Adipocyte (in vitro differentiated cells): ENCODE measurements around the gene SIL1.
A peak's percentile ranks its signal among the peaks of the same experiment; 100 is the strongest.
"Not testable (repeated sequence)": the region's sequence is repeated elsewhere in the genome, so short reads cannot be mapped to it uniquely, and the experiment has no call there.

Source experiments
- DNase-seq: peaks from one replicate; pipeline ENCODE4 v3.0.0-alpha.2; 2015; ENCODE audit warnings: low read depth
- H3K27me3 ChIP-seq: replicated peaks from 2 replicates; pipeline ENCODE4 v1.7.0; 2013; ENCODE audit warnings: mild to moderate bottlenecking, low read length, moderate library complexity; ENCODE audit not compliant: control insufficient read depth, insufficient read depth
- H3K36me3 ChIP-seq: 2 replicates; pipeline ENCODE4 v1.7.0; 2013; ENCODE audit warnings: low read length, mild to moderate bottlenecking, moderate library complexity; ENCODE audit not compliant: control insufficient read depth, insufficient read depth, severe bottlenecking
- H3K4me1 ChIP-seq: 2 replicates; pipeline ENCODE4 v1.7.0; 2013; ENCODE audit warnings: mild to moderate bottlenecking, low read length, moderate library complexity; ENCODE audit not compliant: control insufficient read depth, insufficient read depth
- H3K4me3 ChIP-seq: 2 replicates; pipeline ENCODE4 v1.7.0; 2013; ENCODE audit warnings: mild to moderate bottlenecking, low read length, moderate library complexity
- H3K9ac ChIP-seq: 2 replicates; pipeline ENCODE4 v1.7.0; 2013; ENCODE audit warnings: mild to moderate bottlenecking, low read length, moderate library complexity
- H3K9me3 ChIP-seq: 2 replicates; pipeline ENCODE4 v1.7.0; 2013; ENCODE audit warnings: mild to moderate bottlenecking, low read length, moderate library complexity; ENCODE audit not compliant: control insufficient read depth

SIL1 gene

GRCh38 chr5:139121120-139121519 is 77.0 kb downstream of the SIL1 start:
- no peak overlapping the region for H3K4me3 ChIP-seq
- peaks cover 7% of the 10 kb centered on the region for H3K4me1 ChIP-seq
- no peaks in the 10 kb centered on the region for H3K27me3 ChIP-seq
- DNase-seq, result no peak
- no peaks in the 10 kb centered on the region for H3K9me3 ChIP-seq
- peaks cover 74% of the 10 kb centered on the region for H3K36me3 ChIP-seq
- H3K9ac ChIP-seq, result no peak overlapping the region

- Histone ChIP-seq H3K9me3 (no peaks in the 10 kb centered on the region), H3K9ac (no peak overlapping the region), H3K4me3 (no peak overlapping the region), H3K4me1 (peaks cover 7% of the 10 kb centered on the region), H3K27me3 (no peaks in the 10 kb centered on the region), H3K36me3 (peaks cover 68% of the 10 kb centered on the region)
- DNase-seq, result no peak
Observed at GRCh38 chr5:139120521-139120920, 77.6 kb downstream of the SIL1 start.

DNA sequence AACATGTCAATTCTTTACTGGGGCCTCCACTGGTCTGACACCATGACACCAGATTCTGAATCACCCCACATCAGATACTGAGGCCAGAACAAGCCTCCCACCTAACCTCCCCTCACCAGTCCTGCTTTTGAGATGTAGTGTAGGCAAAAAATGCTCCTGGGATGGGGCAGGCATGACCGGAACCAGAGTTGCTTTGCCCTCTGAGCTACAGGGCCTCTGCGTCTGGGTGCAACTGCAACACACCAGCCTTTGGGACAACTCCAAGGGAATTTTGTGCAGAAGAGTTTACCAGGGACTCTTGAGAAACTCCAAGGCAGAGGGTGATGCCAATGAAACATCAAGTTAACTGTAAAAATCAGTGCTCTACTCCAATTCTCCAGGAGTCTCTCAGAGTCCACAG is 79.4 kb downstream of the SIL1 start:
- Histone ChIP-seq H3K27me3 (no peaks in the 10 kb centered on the region), H3K9ac (no peak overlapping the region), H3K9me3 (no peaks in the 10 kb centered on the region), H3K36me3 (peaks cover 60% of the 10 kb centered on the region), H3K4me3 (no peak overlapping the region), H3K4me1 (peaks cover 7% of the 10 kb centered on the region)
- DNase-seq, result no peak

DNA sequence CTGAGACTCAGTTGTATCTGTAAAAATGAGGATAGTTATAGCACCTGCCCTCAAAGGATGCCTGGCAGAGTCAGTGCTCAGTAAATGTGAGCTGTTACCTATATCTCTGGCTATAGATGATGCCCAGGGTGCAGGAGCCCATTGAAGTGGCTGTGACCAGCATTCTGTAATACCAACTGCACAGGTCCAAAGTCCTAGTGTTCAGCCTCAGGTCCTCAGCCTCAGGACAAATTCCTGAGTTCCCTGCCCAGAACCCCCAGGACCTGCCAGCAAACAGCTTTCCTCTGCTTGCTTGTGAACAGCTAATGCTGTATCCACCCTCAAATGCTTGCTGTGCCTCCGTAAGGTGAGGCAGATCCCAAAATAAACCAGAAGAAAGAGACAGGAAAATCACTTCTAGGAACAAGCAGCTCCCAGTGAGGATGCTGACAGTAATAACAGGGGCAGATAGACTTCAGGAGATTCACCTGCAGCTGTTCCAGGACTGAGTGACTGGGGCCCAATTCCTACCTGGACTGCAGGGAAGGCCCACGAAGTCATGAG is 80.8 kb downstream of the SIL1 start:
- Histone ChIP-seq H3K4me3 (no peak overlapping the region), H3K9me3 (no peaks in the 10 kb centered on the region), H3K27me3 (no peaks in the 10 kb centered on the region), H3K9ac (no peak overlapping the region), H3K36me3 (peaks cover 54% of the 10 kb centered on the region), H3K4me1 (peaks cover 7% of the 10 kb centered on the region)
- DNase-seq, result no peak

DNA sequence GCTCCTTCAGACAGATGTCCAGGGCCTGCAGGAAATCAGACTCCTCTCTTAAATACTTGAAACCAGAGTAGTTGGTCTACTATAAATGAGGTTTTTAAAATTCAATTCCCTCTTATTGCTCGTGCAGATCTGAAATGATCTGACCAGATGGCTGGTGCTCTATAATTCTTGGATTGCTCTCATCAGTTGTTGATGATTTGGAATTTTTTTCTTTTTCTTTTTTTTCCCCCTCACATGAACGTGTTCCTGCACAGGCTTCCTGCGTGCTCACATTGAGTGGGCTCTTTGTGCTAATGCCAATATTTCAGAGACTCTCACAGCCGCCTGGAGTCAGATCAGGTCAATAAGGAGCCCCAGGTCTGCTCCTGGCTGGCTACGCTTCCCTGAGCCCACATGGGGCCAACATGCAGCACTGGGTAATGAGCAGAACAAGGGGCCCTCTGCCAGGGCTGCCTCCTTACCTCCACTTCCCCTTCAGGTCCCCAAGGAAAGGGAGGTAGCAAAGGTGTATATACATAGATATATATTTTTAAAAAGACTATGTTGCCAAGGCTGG is 82.0 kb downstream of the SIL1 start:
- Histone ChIP-seq H3K4me1 (peaks cover 7% of the 10 kb centered on the region), H3K36me3 (peaks cover 53% of the 10 kb centered on the region), H3K4me3 (no peak overlapping the region), H3K9me3 (no peaks in the 10 kb centered on the region), H3K9ac (no peak overlapping the region), H3K27me3 (no peaks in the 10 kb centered on the region)
- DNase-seq, result no peak

DNA sequence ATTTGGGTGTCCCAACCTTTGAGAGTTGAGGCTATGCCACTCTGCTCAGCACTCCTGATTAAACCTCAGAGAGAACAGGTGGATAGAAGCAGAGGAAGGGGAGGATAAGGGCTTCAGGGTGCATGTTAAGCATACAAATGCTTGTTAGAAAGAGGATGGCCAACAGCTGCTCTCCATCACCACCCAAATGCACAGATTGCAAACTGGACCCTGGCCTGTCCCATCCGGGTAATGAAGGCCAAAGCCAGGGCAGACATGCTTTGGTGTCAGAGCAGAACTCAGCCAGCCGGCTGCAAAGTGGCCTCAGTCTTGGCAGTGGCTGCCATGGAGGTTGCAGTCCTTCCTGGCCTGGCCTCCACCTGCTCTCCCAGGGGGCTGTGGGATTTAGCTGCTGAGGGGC is 84.3 kb downstream of the SIL1 start:
- peaks cover 4% of the 10 kb centered on the region for H3K4me1 ChIP-seq
- peaks cover 30% of the 10 kb centered on the region for H3K36me3 ChIP-seq
- DNase-seq, result no peak
- no peaks in the 10 kb centered on the region for H3K27me3 ChIP-seq
- no peak overlapping the region for H3K4me3 ChIP-seq
- no peak overlapping the region for H3K9ac ChIP-seq
- no peaks in the 10 kb centered on the region for H3K9me3 ChIP-seq

DNA sequence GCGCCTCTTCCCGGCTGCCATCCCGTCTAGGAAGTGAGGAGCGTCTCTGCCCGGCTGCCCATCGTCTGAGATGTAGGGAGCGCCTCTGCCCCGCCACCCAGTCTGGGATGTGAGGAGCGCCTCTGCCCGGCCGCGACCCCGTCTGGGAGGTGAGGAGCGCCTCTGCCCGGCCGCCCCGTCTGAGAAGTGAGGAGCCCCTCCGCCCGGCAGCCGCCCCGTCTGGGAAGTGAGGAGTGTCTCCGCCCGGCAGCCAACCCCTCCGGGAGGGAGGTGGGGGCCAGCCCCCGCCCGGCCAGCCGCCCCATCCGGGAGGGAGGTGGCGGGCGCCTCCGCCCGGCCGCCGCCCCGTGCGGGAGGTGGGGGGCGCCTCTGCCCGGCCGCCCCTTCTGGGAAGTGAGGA is 85.8 kb downstream of the SIL1 start:
- H3K9me3 ChIP-seq, result not testable (repeated sequence)

GRCh38 chr5:139110526-139111168 is 87.5 kb downstream of the SIL1 start:
- Histone ChIP-seq H3K4me1 (peaks cover 13% of the 10 kb centered on the region), H3K9me3 (no peaks in the 10 kb centered on the region), H3K36me3 (peaks cover 4% of the 10 kb centered on the region), H3K9ac (no peak overlapping the region), H3K4me3 (no peak overlapping the region), H3K27me3 (no peaks in the 10 kb centered on the region)
- DNase-seq, result no peak

More for the DNA sequence above, 85.8 kb downstream of the SIL1 start:
- H3K4me1 ChIP-seq, DNase-seq, H3K9ac ChIP-seq, H3K4me3 ChIP-seq, H3K27me3 ChIP-seq: not testable (repeated sequence)
- peaks cover 17% of the 10 kb centered on the region for H3K36me3 ChIP-seq

DNA sequence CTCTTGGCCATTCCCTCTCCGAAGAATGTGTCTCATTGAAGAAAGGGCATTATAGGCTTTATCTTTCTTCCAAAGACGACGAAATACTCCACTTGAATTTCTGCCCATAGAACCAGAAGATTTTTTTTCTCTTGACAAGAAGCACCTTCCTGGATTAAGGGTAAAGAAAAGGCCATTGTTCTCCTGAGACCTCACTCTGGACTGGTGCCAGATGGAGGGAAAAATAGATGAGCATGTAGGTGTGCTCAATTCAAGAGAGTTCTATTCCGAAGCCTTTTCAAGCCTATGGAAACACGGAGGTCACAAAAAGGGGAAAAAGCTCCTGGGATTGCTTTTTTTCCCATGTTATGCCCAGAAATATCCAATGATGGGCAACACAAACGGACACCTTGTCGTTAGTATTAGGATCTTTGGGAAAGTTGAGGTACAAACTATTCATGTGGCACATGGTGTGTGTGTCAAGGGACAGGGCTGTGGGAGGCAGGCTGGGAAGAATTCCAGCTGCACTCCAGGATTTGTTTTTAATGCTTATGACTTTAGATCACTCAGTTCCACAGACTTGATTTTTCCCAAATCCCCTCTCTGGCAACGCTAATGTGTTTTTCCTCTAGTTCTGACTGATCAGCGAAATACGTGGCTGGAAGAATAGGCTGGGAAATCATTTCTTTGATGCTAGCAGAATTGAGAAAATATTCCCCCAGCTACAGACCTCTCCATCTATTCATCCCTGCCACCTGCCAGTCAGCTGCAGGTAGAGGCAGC is 89.9 kb downstream of the SIL1 start:
- peak; percentile 36 for DNase-seq

GRCh38 chr5:139105621-139106071 is 92.5 kb downstream of the SIL1 start:
- Histone ChIP-seq H3K4me1 (peaks cover 28% of the 10 kb centered on the region), H3K9ac (peak overlapping the region; percentile 39), H3K4me3 (peak overlapping the region; percentile 58), H3K9me3 (no peaks in the 10 kb centered on the region), H3K27me3 (no peaks in the 10 kb centered on the region), H3K36me3 (no peaks in the 10 kb centered on the region)
- no peak for DNase-seq

More for the DNA sequence above, 89.9 kb downstream of the SIL1 start:
- Histone ChIP-seq H3K9ac (no peak overlapping the region), H3K4me1 (peaks cover 28% of the 10 kb centered on the region), H3K36me3 (no peaks in the 10 kb centered on the region), H3K9me3 (no peaks in the 10 kb centered on the region), H3K27me3 (no peaks in the 10 kb centered on the region), H3K4me3 (no peak overlapping the region)

DNA sequence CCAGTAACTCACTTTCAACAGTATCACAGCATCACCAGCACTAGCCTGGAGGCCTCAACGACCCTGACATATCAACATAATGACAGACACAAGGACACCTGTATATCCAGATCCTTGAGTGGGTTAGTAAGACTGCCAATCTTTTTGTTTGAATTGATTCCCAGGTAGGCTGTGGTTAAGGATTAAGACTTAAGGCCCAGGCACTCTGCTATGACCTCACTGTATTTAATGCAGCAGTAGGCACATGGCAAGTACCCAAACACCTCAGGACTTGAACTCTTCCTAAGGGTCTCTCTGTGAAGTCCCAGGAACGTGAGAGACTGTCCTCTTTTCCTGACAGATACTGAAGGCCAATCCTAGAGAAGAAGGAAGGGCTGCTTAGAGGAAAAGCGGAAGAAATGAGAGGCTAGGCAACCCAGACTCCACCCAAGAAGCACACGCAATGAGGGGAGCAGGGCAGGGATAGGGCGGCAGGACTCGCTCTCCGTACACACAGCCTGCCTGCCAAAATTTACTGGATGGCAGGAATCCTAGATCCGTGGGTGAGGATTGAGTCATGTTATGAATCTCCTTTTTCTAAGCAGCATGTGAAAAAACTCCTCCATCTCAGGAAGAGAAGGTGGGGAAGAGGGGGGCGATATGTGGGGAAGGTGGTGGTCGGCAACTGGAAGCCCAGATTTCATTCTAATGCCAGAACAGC is 93.4 kb downstream of the SIL1 start:
- no peaks in the 10 kb centered on the region for H3K36me3 ChIP-seq
- H3K27me3 ChIP-seq, result no peaks in the 10 kb centered on the region
- H3K9ac ChIP-seq, result peak overlapping the region; percentile 66
- peak overlapping the region; percentile 58 for H3K4me3 ChIP-seq
- peak; percentile 74 for DNase-seq
- H3K4me1 ChIP-seq, result peaks cover 28% of the 10 kb centered on the region
- H3K9me3 ChIP-seq, result no peaks in the 10 kb centered on the region
